ENCODE measurements around the gene BYSL. TPM values are rescaled to one million over a fixed set of nuclear protein-coding genes. Genes with fewer than 3 reads are reported as not detected.

BYSL gene
- total RNA-seq, 1 donor from 2014 or later, result 11.5 TPM

DNA sequence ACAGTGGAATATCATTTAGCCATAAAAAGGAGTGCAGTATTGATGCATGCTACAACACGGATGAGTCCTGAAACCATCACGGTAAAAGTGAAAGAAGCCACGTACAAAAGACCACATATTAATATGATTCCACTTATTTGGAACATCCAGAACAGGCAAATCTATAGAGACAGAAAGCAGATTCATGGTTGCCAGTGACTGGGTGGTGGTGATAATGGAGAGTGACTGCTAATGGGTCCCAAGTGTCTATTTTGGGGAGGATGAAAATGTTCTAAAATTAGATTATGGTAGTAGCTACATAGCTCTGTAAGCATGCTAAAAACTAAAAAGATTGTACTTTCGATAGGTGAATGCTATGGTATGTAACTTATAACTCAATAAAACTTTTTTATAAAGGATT lies 38.7 kb downstream of the BYSL start:
- no peak overlapping the region for H2AFZ ChIP-seq (replicated peaks)
- no peak for TF ChIP-seq EZH2phosphoT487 (IDR thresholded peaks at IDR 0.05)
- TF ChIP-seq, protein P1, sequence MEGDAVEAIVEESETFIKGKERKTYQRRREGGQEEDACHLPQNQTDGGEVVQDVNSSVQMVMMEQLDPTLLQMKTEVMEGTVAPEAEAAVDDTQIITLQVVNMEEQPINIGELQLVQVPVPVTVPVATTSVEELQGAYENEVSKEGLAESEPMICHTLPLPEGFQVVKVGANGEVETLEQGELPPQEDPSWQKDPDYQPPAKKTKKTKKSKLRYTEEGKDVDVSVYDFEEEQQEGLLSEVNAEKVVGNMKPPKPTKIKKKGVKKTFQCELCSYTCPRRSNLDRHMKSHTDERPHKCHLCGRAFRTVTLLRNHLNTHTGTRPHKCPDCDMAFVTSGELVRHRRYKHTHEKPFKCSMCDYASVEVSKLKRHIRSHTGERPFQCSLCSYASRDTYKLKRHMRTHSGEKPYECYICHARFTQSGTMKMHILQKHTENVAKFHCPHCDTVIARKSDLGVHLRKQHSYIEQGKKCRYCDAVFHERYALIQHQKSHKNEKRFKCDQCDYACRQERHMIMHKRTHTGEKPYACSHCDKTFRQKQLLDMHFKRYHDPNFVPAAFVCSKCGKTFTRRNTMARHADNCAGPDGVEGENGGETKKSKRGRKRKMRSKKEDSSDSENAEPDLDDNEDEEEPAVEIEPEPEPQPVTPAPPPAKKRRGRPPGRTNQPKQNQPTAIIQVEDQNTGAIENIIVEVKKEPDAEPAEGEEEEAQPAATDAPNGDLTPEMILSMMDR (IDR thresholded peaks at IDR 0.05), result no peak
- no peak for TF ChIP-seq EZH2 (IDR thresholded peaks at IDR 0.05)
- H3F3A ChIP-seq (ENCODE audit: low read depth), result peaks cover 4% of the 10 kb centered on the region
- H3K4me2 ChIP-seq, result no peak overlapping the region
- no peaks in the 10 kb centered on the region for H3K9me3 ChIP-seq (ENCODE audit: low read depth)
- no peaks in the 10 kb centered on the region for H3K36me3 ChIP-seq
- H3K9me3 Mint-ChIP-seq, result no peaks in the 10 kb centered on the region
- no peak overlapping the region for H3K4me3 Mint-ChIP-seq
- no peak overlapping the region for H3K9ac ChIP-seq
- no peak overlapping the region for H3K27ac Mint-ChIP-seq
- H3K4me1 Mint-ChIP-seq, result peaks cover 15% of the 10 kb centered on the region
- no peak overlapping the region for H3K27ac ChIP-seq
- H3K27me3 Mint-ChIP-seq (ENCODE audit: insufficient read depth, low read depth), result peaks cover 2% of the 10 kb centered on the region
- H3K4me3 ChIP-seq, result no peak overlapping the region
- H3K27me3 ChIP-seq, result no peaks in the 10 kb centered on the region
- no peaks in the 10 kb centered on the region for H3K79me2 ChIP-seq (ENCODE audit: low read depth)
- no peaks in the 10 kb centered on the region for H3K36me3 Mint-ChIP-seq
- peaks cover 2% of the 10 kb centered on the region for H4K20me1 ChIP-seq (ENCODE audit: low read depth)
- no peak for DNase-seq (ENCODE audit: low spot score)
- H3K4me1 ChIP-seq, result no peaks in the 10 kb centered on the region

- H3K79me2 ChIP-seq (ENCODE audit: low read depth), result no peaks in the 10 kb centered on the region
- TF ChIP-seq, protein P1 (IDR thresholded peaks at IDR 0.05), result no peak
- TF ChIP-seq EZH2phosphoT487 (IDR thresholded peaks at IDR 0.05) (no peak), EZH2 (IDR thresholded peaks at IDR 0.05) (no peak)
- H3K27ac Mint-ChIP-seq, result no peak overlapping the region
- H3K4me2 ChIP-seq, result no peak overlapping the region
- no peak overlapping the region for H3K4me3 ChIP-seq
- peaks cover 10% of the 10 kb centered on the region for H4K20me1 ChIP-seq (ENCODE audit: low read depth)
- peaks cover 20% of the 10 kb centered on the region for H3F3A ChIP-seq (ENCODE audit: low read depth)
- no peak overlapping the region for H3K27ac ChIP-seq
- H2AFZ ChIP-seq (replicated peaks), result no peak overlapping the region
- no peaks in the 10 kb centered on the region for H3K27me3 ChIP-seq
- H3K9me3 ChIP-seq (ENCODE audit: low read depth), result no peaks in the 10 kb centered on the region
- peaks cover 5% of the 10 kb centered on the region for H3K27me3 Mint-ChIP-seq (ENCODE audit: insufficient read depth, low read depth)
- no peak for DNase-seq (ENCODE audit: low spot score)
- H3K36me3 Mint-ChIP-seq, result no peaks in the 10 kb centered on the region
- H3K9ac ChIP-seq, result no peak overlapping the region
- peaks cover 45% of the 10 kb centered on the region for H3K4me1 Mint-ChIP-seq
- no peaks in the 10 kb centered on the region for H3K9me3 Mint-ChIP-seq
- H3K4me3 Mint-ChIP-seq, result no peak overlapping the region
- peaks cover 27% of the 10 kb centered on the region for H3K4me1 ChIP-seq
- no peaks in the 10 kb centered on the region for H3K36me3 ChIP-seq
Measured at GRCh38 chr6:41963371-41963770, 42.1 kb downstream of the BYSL start.

DNA sequence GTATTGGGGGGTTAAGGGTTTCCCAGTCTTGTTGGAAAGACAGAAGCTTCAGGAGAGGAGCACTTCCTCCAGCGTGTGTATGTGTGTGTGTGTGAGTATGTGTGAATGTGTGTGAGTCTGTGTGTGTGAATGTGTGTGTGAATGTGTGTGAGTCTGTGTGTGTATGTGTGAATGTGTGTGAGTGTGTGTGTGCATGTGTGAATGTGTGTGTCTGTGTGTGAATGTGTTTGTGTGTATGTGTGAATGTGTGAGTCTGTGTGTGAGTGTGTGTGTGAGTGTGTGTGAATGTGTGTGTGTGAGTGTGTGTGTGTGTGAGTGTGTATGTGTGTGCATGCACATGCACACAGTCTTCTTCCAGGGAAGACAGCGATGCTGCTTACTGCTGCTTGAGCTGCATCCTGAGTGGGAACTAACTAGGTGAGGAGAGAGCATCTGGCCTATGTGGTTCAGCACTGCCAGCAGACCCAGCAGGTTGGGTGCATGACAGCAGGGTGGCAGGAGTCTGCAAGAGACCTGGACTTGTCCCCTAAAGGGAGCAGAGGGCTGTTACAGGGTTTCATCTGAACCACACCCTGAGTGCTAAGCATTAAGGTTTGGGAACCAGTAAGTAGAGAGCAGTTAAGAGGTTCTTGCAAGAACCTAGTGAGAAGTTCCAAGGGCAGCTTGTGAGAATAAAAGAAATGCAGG lies 43.0 kb downstream of the BYSL start:
- Histone ChIP-seq H3K4me2 (no peak overlapping the region), H3K4me3 (no peak overlapping the region), H3K9ac (no peak overlapping the region), H2AFZ (replicated peaks) (no peak overlapping the region), H3K27me3 (no peaks in the 10 kb centered on the region), H4K20me1 (ENCODE audit: low read depth) (peaks cover 10% of the 10 kb centered on the region), H3K27ac (no peak overlapping the region), H3F3A (ENCODE audit: low read depth) (peaks cover 20% of the 10 kb centered on the region), H3K4me1 (peaks cover 27% of the 10 kb centered on the region), H3K79me2 (ENCODE audit: low read depth) (no peaks in the 10 kb centered on the region), H3K9me3 (ENCODE audit: low read depth) (no peaks in the 10 kb centered on the region), H3K36me3 (no peaks in the 10 kb centered on the region)
- Mint-ChIP-seq H3K4me3 (no peak overlapping the region), H3K27me3 (ENCODE audit: insufficient read depth, low read depth) (peaks cover 5% of the 10 kb centered on the region), H3K9me3 (no peaks in the 10 kb centered on the region), H3K4me1 (peaks cover 45% of the 10 kb centered on the region), H3K27ac (peak overlapping the region; percentile 54), H3K36me3 (no peaks in the 10 kb centered on the region)
- no peak for DNase-seq (ENCODE audit: low spot score)
- TF ChIP-seq EZH2phosphoT487 (IDR thresholded peaks at IDR 0.05), result no peak
- TF ChIP-seq EZH2 (IDR thresholded peaks at IDR 0.05), result no peak
- TF ChIP-seq, protein P1 (IDR thresholded peaks at IDR 0.05), result no peak
